Measurements from ENCODE around the gene BYSL.

The BYSL gene

GRCh38 chr6:41892921-41893564 is 28.3 kb upstream of the BYSL start:
- TF ChIP-seq CTCF (IDR thresholded peaks at IDR 0.05; ENCODE audit: unreplicated experiment in 3 of 3), result no peak
- H3K27ac Mint-ChIP-seq, result no peak overlapping the region
- H3K9me3 Mint-ChIP-seq, result no peaks in the 10 kb centered on the region
- H3K27me3 Mint-ChIP-seq (ENCODE audit: low read depth), result no peaks in the 10 kb centered on the region
- H3K36me3 Mint-ChIP-seq (ENCODE audit: low read depth), result no peaks in the 10 kb centered on the region
- H3K4me3 Mint-ChIP-seq, result no peak overlapping the region
- H3K4me1 Mint-ChIP-seq, result peaks cover 10% of the 10 kb centered on the region

- TF ChIP-seq CTCF (IDR thresholded peaks at IDR 0.05; ENCODE audit: unreplicated experiment in 3 of 3), result no peak
- Mint-ChIP-seq H3K4me3 (no peak overlapping the region), H3K36me3 (ENCODE audit: low read depth) (no peaks in the 10 kb centered on the region), H3K27me3 (ENCODE audit: low read depth) (no peaks in the 10 kb centered on the region), H3K27ac (no peak overlapping the region), H3K9me3 (no peaks in the 10 kb centered on the region), H3K4me1 (peaks cover 10% of the 10 kb centered on the region)
Measured at GRCh38 chr6:41894366-41895299, 26.7 kb upstream of the BYSL start.

GRCh38 chr6:41895300-41896233 is 25.7 kb upstream of the BYSL start, which contains the start of gene USP49:
TSS of gene USP49 (minus strand) at chr6:41895375. CDS start at chr6:41806983, 88,392 bp downstream.
- H3K9me3 Mint-ChIP-seq, result no peaks in the 10 kb centered on the region
- H3K36me3 Mint-ChIP-seq (ENCODE audit: low read depth), result no peaks in the 10 kb centered on the region
- no peaks in the 10 kb centered on the region for H3K27me3 Mint-ChIP-seq (ENCODE audit: low read depth)
- H3K27ac Mint-ChIP-seq, result no peak within 1 kb of the TSS
- no peak within 1 kb of the TSS for H3K4me3 Mint-ChIP-seq
- TF ChIP-seq CTCF (IDR thresholded peaks at IDR 0.05; ENCODE audit: unreplicated experiment in 3 of 3), result no peak
- H3K4me1 Mint-ChIP-seq, result peaks cover 10% of the 10 kb centered on the region

- no peaks in the 10 kb centered on the region for H3K27me3 Mint-ChIP-seq (ENCODE audit: low read depth)
- no peaks in the 10 kb centered on the region for H3K9me3 Mint-ChIP-seq
- no peak overlapping the region for H3K4me3 Mint-ChIP-seq
- peak overlapping the region in 1 of 3 experiments; percentile 5 for H3K27ac Mint-ChIP-seq
- H3K36me3 Mint-ChIP-seq (ENCODE audit: low read depth), result no peaks in the 10 kb centered on the region
- no peak for TF ChIP-seq CTCF (IDR thresholded peaks at IDR 0.05; ENCODE audit: unreplicated experiment in 3 of 3)
- H3K4me1 Mint-ChIP-seq, result peaks cover 10% of the 10 kb centered on the region
Measured at GRCh38 chr6:41896281-41896680, 25.0 kb upstream of the BYSL start.

GRCh38 chr6:41900861-41901260 is 20.4 kb upstream of the BYSL start:
- H3K4me1 Mint-ChIP-seq, result peaks cover 6% of the 10 kb centered on the region
- no peaks in the 10 kb centered on the region for H3K9me3 Mint-ChIP-seq
- no peak for TF ChIP-seq CTCF (IDR thresholded peaks at IDR 0.05; ENCODE audit: unreplicated experiment in 3 of 3)
- peaks cover 18% of the 10 kb centered on the region for H3K36me3 Mint-ChIP-seq (ENCODE audit: low read depth)
- no peaks in the 10 kb centered on the region for H3K27me3 Mint-ChIP-seq (ENCODE audit: low read depth)
- no peak overlapping the region for H3K27ac Mint-ChIP-seq
- H3K4me3 Mint-ChIP-seq, result no peak overlapping the region

All from nephron (organoid).